ENCODE measurements around the gene ANKHD1.

Gene ANKHD1

DNA sequence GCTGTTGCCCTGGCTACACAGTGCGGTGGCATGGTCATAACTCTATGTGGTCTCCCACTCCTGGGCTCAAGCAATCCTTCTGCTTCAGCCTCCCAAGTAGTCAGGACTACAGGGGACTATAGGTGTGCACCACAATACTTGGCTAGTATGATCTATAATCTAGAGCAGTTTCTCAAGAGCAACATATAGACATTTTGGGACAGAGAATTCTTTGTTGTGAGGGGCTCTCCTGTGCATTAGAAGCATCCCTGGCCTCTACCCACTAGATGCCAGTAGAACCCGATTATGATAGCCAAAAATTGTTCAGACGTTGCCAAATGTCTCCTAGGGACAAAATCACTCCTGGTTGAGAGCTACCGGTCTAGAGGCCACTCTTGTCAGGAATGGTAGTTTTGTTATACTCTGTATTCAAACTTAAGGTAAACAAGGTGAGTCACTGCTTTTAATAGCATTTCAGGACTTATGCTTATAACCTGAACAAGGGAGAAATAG, 7.2 kb downstream of the ANKHD1 start:
- Histone ChIP-seq H3K27ac (ENCODE audit: insufficient read depth in 1 of 2, low read depth in 1 of 2, low read length in 2 of 2, poor library complexity in 1 of 2, severe bottlenecking in 2 of 2) (no peak overlapping the region), H3K4me3 (ENCODE audit: control insufficient read depth in 1 of 7, extremely low read depth in 1 of 7, insufficient read depth in 4 of 7, low read depth in 2 of 7, low read length in 6 of 7) (no peak overlapping the region), H3K9me3 (ENCODE audit: control extremely low read depth in 1 of 5, control insufficient read depth in 4 of 5, insufficient read depth in 2 of 5, low read depth in 1 of 5, low read length in 4 of 5) (no peaks in the 10 kb centered on the region), H3K27me3 (replicated peaks in 2 of 5; ENCODE audit: control insufficient read depth in 4 of 5, insufficient read depth in 5 of 5, low read length in 4 of 5) (no peaks in the 10 kb centered on the region), H3K4me1 (ENCODE audit: control extremely low read depth in 1 of 4, control insufficient read depth in 4 of 4, insufficient read depth in 4 of 4, low read length in 3 of 4) (peaks cover 0 to 16% (median 9%) of the 10 kb centered on the region in 4 experiments), H3K36me3 (ENCODE audit: control insufficient read depth in 4 of 4, insufficient read depth in 4 of 4, low read length in 3 of 4) (peaks cover 0 to 12% (median 4%) of the 10 kb centered on the region in 4 experiments)
- WGBS (ENCODE audit: insufficient coverage): 97% methylated on average over 4 of the region's 4 CpGs
- DNase-seq: no peak
- CTCF ChIA-PET: no interaction called here
- POLR2A ChIA-PET: no interaction called here

DNA sequence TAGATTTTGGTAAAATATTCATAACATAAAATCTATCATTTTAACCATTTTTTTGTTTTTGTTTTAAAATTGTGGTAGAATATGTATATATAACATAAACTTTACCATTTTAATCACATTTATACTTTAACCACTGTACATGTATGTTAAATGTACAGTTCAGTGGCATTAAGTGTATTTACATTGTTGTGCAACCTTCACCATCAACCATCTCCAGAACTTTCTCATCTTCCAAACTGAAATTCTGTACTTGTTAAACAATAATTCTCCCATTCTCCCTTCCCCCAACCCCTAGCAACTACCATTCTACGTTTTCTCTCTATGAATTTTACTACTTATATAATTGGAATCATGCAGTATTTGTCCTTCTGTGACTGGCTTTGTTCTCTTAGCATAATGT, 11.6 kb downstream of the ANKHD1 start:
- DNase-seq: no peak

DNA sequence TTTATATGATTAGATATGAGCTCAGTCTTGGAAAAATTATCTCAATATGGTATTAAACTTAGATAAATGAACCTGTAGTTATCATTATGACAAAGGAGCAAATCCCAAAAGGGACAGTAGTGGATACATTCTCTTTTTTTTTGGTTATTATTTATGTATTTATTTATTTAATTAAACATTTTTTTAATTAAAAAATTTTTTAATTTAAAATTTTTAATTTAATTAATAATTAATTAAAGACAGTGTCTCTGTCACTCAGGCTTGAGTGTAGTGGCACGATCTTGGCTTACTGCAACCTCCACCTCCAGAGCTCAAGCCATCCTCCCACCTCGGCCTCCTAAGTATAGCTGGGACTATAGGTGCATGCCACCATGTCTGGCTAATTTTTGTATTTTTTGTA, 15.6 kb downstream of the ANKHD1 start:
- CTCF ChIA-PET: interaction anchor here (0.6 to 0.7 kb wide), 2 partner anchors 27 to 344 kb away, joined by 3 read pairs; no protein-coding TSS in a partner anchor
- no peak for DNase-seq
- no CpG with 5 or more reads among the region's 2 CpGs for WGBS (ENCODE audit: insufficient coverage)

More for the DNA sequence above, 11.6 kb downstream of the ANKHD1 start:
- WGBS (ENCODE audit: insufficient coverage): no CpG with 5 or more reads among the region's 1 CpG
- Histone ChIP-seq H3K36me3 (ENCODE audit: control insufficient read depth in 4 of 4, insufficient read depth in 4 of 4, low read length in 3 of 4) (peaks cover 0 to 3% (median 1%) of the 10 kb centered on the region in 4 experiments), H3K27me3 (replicated peaks in 2 of 5; ENCODE audit: control insufficient read depth in 4 of 5, insufficient read depth in 5 of 5, low read length in 4 of 5) (no peaks in the 10 kb centered on the region), H3K27ac (ENCODE audit: insufficient read depth in 1 of 2, low read depth in 1 of 2, low read length in 2 of 2, poor library complexity in 1 of 2, severe bottlenecking in 2 of 2) (no peak overlapping the region), H3K9me3 (ENCODE audit: control extremely low read depth in 1 of 5, control insufficient read depth in 4 of 5, insufficient read depth in 2 of 5, low read depth in 1 of 5, low read length in 4 of 5) (no peaks in the 10 kb centered on the region), H3K4me3 (ENCODE audit: control insufficient read depth in 1 of 7, extremely low read depth in 1 of 7, insufficient read depth in 4 of 7, low read depth in 2 of 7, low read length in 6 of 7) (no peak overlapping the region), H3K4me1 (ENCODE audit: control extremely low read depth in 1 of 4, control insufficient read depth in 4 of 4, insufficient read depth in 4 of 4, low read length in 3 of 4) (peaks cover 0 to 2% (median under 1%) of the 10 kb centered on the region in 4 experiments)
- ChIA-PET POLR2A (no interaction called here), CTCF (no interaction called here)

DNA sequence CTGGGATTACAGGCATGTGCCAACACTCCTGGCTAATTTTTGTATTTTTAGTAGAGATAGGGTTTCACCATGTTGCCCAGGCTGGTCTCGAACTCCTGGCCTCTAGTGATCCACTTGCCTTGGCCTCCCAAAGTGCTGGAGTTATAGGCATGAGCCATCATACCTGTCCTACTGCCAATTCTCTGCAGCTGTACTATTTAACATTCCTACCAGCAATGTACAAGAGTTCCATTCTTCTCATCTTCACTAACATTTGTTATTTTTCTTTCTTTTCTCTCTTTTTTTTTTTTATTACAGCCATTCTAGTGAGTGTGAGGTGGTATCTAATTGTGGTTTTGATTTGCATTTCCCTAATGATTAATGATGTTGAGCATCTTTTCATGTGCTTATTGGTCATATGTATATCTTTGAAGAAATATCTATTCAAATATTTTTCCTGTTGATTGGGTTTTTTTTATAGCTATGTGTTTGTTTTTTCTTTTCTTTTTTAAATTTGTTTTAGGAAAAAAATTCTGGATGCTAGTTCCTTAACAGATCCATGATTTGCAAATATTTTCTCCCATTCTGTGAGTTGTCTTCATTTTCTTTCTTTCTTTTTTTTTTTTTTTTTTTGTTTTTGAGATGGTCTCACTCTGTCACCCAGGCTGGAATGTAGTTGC, 17.4 kb downstream of the ANKHD1 start:
- Histone ChIP-seq H3K9me3 (ENCODE audit: control extremely low read depth in 1 of 5, control insufficient read depth in 4 of 5, insufficient read depth in 2 of 5, low read depth in 1 of 5, low read length in 4 of 5) (no peaks in the 10 kb centered on the region), H3K4me3 (ENCODE audit: control insufficient read depth in 1 of 7, extremely low read depth in 1 of 7, insufficient read depth in 4 of 7, low read depth in 2 of 7, low read length in 6 of 7) (no peak overlapping the region), H3K36me3 (ENCODE audit: control insufficient read depth in 4 of 4, insufficient read depth in 4 of 4, low read length in 3 of 4) (peaks cover 0 to 3% (median 2%) of the 10 kb centered on the region in 4 experiments), H3K27me3 (replicated peaks in 2 of 5; ENCODE audit: control insufficient read depth in 4 of 5, insufficient read depth in 5 of 5, low read length in 4 of 5) (no peaks in the 10 kb centered on the region), H3K27ac (ENCODE audit: insufficient read depth in 1 of 2, low read depth in 1 of 2, low read length in 2 of 2, poor library complexity in 1 of 2, severe bottlenecking in 2 of 2) (no peak overlapping the region), H3K4me1 (ENCODE audit: control extremely low read depth in 1 of 4, control insufficient read depth in 4 of 4, insufficient read depth in 4 of 4, low read length in 3 of 4) (peaks cover 0 to 12% (median 5%) of the 10 kb centered on the region in 4 experiments)
- WGBS (ENCODE audit: insufficient coverage): 100% methylated on average over 1 of the region's 1 CpG
- ChIA-PET CTCF (interaction anchor here (1.5 kb wide), 1 partner anchor 10 kb away, joined by 4 read pairs; no protein-coding TSS in a partner anchor), POLR2A (interaction anchor here (0.6 kb wide), 1 partner anchor 13 kb away, joined by 4 read pairs; no protein-coding TSS in a partner anchor)
- DNase-seq: no peak

More for the DNA sequence above, 15.6 kb downstream of the ANKHD1 start:
- H3K4me1 ChIP-seq (ENCODE audit: control extremely low read depth in 1 of 4, control insufficient read depth in 4 of 4, insufficient read depth in 4 of 4, low read length in 3 of 4): peaks cover 0 to 12% (median 5%) of the 10 kb centered on the region in 4 experiments
- H3K27ac ChIP-seq (ENCODE audit: insufficient read depth in 1 of 2, low read depth in 1 of 2, low read length in 2 of 2, poor library complexity in 1 of 2, severe bottlenecking in 2 of 2): no peak overlapping the region
- H3K27me3 ChIP-seq (replicated peaks in 2 of 5; ENCODE audit: control insufficient read depth in 4 of 5, insufficient read depth in 5 of 5, low read length in 4 of 5): no peaks in the 10 kb centered on the region
- H3K4me3 ChIP-seq (ENCODE audit: control insufficient read depth in 1 of 7, extremely low read depth in 1 of 7, insufficient read depth in 4 of 7, low read depth in 2 of 7, low read length in 6 of 7): no peak overlapping the region
- no peaks in the 10 kb centered on the region for H3K9me3 ChIP-seq (ENCODE audit: control extremely low read depth in 1 of 5, control insufficient read depth in 4 of 5, insufficient read depth in 2 of 5, low read depth in 1 of 5, low read length in 4 of 5)
- peaks cover 0 to 3% (median 2%) of the 10 kb centered on the region in 4 experiments for H3K36me3 ChIP-seq (ENCODE audit: control insufficient read depth in 4 of 4, insufficient read depth in 4 of 4, low read length in 3 of 4)
- POLR2A ChIA-PET: no interaction called here

DNA sequence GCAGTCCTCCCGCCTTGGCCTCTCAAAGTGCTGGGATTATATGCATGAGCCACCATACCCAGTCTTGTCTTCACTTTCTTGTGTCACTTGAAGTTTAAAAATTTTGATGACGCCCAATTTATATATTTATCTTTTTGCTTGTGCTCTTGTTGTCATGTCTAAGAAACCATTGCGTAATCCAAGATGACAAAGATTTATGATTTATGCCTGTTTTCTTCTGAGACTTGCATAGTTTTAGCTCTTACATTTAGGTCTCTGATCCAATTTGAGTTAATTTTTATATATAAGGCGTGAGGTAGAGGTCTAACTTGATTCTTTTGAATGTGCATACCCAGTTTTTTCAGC, 18.6 kb downstream of the ANKHD1 start:
- Histone ChIP-seq H3K27me3 (replicated peaks in 2 of 5; ENCODE audit: control insufficient read depth in 4 of 5, insufficient read depth in 5 of 5, low read length in 4 of 5) (no peaks in the 10 kb centered on the region), H3K9me3 (ENCODE audit: control extremely low read depth in 1 of 5, control insufficient read depth in 4 of 5, insufficient read depth in 2 of 5, low read depth in 1 of 5, low read length in 4 of 5) (no peaks in the 10 kb centered on the region), H3K36me3 (ENCODE audit: control insufficient read depth in 4 of 4, insufficient read depth in 4 of 4, low read length in 3 of 4) (peaks cover 0 to 3% (median 1%) of the 10 kb centered on the region in 4 experiments), H3K4me1 (ENCODE audit: control extremely low read depth in 1 of 4, control insufficient read depth in 4 of 4, insufficient read depth in 4 of 4, low read length in 3 of 4) (peaks cover 0 to 12% (median 5%) of the 10 kb centered on the region in 4 experiments), H3K27ac (ENCODE audit: insufficient read depth in 1 of 2, low read depth in 1 of 2, low read length in 2 of 2, poor library complexity in 1 of 2, severe bottlenecking in 2 of 2) (peak overlapping the region in 1 of 2 experiments; percentile 25), H3K4me3 (ENCODE audit: control insufficient read depth in 1 of 7, extremely low read depth in 1 of 7, insufficient read depth in 4 of 7, low read depth in 2 of 7, low read length in 6 of 7) (no peak overlapping the region)
- ChIA-PET POLR2A (no interaction called here), CTCF (interaction anchor here (1.3 to 1.9 kb wide), 3 partner anchors 10 to 48 kb away, joined by 4 to 6 read pairs (median 5); no protein-coding TSS in a partner anchor)
- no CpG with 5 or more reads among the region's 4 CpGs for WGBS (ENCODE audit: insufficient coverage)
- peak in 2 of 3 donors; percentile 32 to 41 for DNase-seq

DNA sequence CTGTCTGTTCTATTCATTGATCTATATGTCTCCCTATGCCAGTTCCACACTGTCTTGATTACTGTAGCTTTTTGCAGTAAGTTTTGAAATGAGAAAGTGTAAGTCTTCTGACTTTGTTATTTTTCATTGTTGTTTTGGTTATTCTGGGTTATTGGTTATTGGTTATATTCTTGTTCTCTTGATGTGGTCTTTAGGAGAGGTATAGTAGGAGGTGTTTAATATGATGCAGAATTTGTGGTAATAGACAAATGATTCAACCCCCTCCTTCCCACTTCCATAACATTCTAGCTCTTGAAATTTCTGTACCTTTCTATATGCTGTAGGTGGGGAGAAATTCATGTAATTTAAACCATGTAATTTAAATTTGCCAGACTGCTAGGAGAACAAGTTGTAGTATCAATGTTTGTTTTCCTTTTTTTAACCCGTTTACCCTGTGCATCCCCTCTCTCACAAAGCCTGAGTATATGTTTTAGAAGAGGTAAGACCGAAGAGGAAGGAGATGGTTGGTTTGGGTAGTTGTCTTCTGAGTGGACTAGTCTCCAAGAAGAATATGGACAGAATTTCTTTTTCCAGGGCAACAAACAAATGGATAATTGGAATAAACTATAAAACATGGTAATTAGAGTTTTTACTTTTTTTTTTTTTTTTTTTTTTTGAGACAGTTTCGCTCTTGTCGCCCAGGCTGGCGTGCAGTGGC, 19.2 kb downstream of the ANKHD1 start:
- ChIA-PET POLR2A (no interaction called here), CTCF (interaction anchor here (1.0 to 1.9 kb wide), 4 partner anchors 9 to 48 kb away, joined by 3 to 6 read pairs (median 4); partner anchors contain the start of gene ANKHD1)
- H3K27ac ChIP-seq (ENCODE audit: insufficient read depth in 1 of 2, low read depth in 1 of 2, low read length in 2 of 2, poor library complexity in 1 of 2, severe bottlenecking in 2 of 2): peak overlapping the region in 1 of 2 experiments; percentile 25
- H3K4me3 ChIP-seq (ENCODE audit: control insufficient read depth in 1 of 7, extremely low read depth in 1 of 7, insufficient read depth in 4 of 7, low read depth in 2 of 7, low read length in 6 of 7): no peak overlapping the region
- no peaks in the 10 kb centered on the region for H3K27me3 ChIP-seq (replicated peaks in 2 of 5; ENCODE audit: control insufficient read depth in 4 of 5, insufficient read depth in 5 of 5, low read length in 4 of 5)
- H3K4me1 ChIP-seq (ENCODE audit: control extremely low read depth in 1 of 4, control insufficient read depth in 4 of 4, insufficient read depth in 4 of 4, low read length in 3 of 4): peaks cover 0 to 12% (median 5%) of the 10 kb centered on the region in 4 experiments
- DNase-seq: peak in 2 of 3 donors; percentile 7 to 24
- H3K9me3 ChIP-seq (ENCODE audit: control extremely low read depth in 1 of 5, control insufficient read depth in 4 of 5, insufficient read depth in 2 of 5, low read depth in 1 of 5, low read length in 4 of 5): no peaks in the 10 kb centered on the region
- H3K36me3 ChIP-seq (ENCODE audit: control insufficient read depth in 4 of 4, insufficient read depth in 4 of 4, low read length in 3 of 4): peaks cover 0 to 3% (median 2%) of the 10 kb centered on the region in 4 experiments
- WGBS (ENCODE audit: insufficient coverage): 73% methylated on average over 4 of the region's 5 CpGs
